IPS-NIHi7 (cell line): ENCODE data around the gene RNF169.
"Not testable (repeated sequence)": the region's sequence is repeated elsewhere in the genome, so short reads cannot be mapped to it uniquely, and the experiment has no call there.

Experiments
- DNase-seq: peaks from one replicate; pipeline ENCODE4 v3.0.0; 2012; ENCODE audit warnings: mixed read lengths; ENCODE audit errors: extremely low spot score

Gene RNF169

DNA sequence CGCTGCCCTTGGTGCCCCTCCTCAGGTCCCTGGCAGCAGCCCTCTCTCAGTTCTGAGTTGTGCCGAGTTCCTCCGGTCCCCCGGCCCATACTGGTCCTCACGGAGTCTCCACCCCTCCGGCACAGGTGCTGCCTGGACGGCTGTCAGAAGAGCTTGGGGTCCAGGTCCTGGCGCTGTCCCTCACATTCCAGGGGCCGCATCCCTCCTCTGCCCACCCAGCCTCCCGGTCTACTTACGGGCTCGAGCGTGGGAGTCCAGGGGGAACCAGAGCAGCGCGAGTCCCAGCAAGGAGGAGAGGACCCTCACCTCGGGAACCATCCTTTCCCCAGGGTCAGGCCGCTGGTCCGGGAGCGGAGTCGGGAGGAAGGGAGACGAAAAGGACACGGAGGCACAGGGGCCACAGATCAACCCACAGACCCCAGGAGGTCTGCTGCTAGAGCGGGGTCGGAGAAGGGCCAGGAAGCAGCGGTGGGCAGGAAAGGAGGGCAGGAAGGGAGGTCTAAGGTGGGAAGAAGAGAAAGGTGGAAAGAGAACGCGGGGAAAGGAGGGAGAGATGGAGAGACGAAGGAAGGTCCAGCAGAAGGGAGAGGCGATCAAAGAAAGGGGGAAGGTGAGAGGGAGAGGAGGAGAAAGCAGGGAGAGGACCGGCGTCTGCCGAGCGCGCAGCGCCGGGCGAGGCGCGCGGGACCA lies 17.9 kb upstream of the RNF169 start:
- DNase-seq: no peak

DNA sequence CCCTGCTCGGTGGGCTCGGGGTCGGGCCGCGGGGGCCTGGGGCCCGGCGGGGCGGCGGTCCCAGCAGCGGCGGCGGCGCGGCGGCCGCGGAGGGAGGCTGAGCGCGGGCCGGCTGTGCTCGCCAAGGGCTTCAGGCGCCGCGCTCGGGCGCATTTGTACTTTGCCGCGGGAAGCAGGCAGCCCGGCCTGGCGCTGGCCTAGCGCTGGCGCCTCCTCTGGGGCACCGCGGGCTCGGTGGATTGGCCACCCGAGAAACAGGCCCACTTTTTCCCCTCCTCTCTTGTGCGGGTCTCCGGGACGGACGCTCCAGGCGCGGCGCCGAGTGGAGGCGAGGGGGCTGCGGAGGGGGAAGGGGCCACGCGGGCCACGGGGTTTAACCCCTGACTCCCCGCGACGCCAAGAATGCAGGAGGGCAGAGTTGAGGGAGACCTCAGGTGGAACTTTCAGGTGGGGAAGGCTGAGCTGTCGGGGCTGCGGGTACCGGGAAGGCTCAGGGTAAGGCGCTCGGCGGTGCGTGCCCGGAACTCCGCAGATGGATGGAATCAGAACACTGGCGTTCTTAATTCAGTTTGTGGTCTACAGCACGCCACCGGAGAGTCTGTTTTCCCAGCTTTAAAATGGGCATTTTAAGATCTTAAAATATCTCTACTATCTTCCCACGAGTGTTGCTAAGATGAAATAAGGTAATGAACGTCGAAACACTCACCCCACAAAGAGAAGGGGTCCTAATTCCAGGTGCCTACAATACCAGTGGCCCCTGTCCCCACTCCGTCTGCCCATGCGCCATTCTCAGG lies 17.2 kb upstream of the RNF169 start, which contains the start of gene CHRDL2:
CHRDL2 (minus strand) TSS at position 126 of the 794 bp plus-strand sequence. CDS start 538 bp downstream, outside the sequence.
- DNase-seq: peak; percentile 58

DNA sequence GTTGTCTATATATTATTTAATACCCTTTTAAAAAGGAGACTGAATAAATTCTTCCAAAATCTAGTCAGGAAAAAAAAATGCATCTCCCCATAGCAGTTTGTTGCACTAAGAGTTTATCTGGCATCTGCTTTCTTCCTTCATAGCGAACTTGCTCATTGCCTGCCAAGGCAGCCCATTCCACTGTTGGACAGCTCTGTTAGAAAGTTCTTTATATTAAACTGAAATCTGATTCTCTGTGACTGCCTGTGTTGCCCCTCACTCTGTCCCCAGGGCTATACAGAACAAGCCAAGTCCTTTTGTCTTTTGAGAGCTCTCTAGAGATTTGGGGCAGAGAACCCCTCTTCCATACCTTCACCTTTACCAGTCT lies 14.1 kb upstream of the RNF169 start:
- DNase-seq: no peak

DNA sequence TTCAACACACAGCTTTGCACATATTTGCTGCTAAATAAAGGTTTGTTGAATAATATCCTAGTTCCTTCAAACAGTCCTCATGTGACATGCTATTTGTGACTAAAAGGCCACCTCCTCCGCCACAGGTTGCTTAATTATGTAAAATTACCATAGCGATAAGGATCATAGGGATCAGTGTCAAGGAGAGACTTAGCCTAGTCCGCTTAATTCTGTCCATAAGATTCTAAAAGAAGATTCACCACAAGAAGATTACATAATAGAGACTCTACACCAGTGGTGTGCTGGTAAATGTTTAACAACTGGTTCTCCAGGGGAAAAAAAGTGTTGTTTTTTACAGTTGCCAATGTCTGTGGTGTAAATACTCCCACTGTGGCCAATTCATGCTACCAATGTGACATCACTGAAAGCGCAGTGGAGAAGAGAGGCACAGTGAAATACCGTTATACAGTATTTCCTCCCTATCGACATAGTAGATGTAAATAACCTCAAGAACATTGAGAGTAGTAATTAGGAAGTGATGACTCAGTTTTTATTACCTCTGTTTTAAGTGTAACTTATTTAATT lies 13.2 kb upstream of the RNF169 start:
- DNase-seq: no peak

DNA sequence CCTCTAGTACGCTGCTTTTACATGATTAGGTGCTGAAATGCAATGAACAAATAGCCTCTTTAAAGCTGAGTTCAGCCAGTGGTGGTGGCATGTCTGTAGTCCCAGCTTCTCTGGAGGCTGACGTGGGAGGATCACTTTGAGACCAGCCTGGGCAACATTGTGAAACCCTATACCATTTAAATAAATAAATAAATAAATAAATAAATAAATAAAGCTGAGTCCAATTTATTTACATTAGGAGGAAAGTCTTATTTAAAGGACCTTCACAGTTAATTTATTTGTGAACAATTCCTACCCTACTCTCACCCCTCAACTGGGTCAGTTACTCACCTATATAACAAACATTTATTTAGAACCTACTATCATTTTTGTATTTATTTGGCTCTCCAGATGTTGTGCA lies 12.6 kb upstream of the RNF169 start:
- no peak for DNase-seq

DNA sequence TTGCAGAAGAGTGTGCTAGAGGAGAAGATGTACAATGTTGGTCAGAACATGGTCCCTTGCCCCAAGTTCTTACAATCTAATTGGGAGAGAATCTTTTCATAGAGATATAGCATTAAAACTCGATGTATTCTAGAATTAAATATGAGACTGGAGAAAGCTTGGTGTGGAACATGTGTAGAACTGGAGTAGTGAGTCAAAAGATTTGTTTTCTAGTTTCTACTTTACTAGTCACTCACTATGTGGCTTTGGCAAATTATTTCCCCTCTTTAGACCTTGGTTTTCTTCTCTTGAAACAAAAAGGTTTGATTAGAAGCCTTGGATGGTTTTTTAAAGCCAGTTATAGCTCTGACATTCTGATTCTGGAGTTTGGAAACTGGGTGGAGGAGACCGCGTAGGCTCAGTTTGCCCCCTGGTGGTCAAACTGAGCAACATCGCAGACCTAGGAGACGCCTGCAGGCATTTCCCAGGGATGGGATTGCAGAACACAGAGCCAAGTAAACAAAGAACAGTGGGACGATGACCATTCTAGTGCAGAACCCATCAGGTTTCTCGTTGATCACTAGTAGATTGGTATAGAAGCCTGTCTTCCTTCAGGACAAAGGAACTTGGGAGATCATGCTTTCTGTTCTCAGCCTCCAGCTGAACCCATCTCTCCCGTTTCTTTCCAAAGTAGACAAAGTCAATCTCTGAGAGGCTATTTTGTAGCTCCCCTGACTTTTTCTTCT lies 8.9 kb upstream of the RNF169 start:
- DNase-seq: peak; percentile 88

DNA sequence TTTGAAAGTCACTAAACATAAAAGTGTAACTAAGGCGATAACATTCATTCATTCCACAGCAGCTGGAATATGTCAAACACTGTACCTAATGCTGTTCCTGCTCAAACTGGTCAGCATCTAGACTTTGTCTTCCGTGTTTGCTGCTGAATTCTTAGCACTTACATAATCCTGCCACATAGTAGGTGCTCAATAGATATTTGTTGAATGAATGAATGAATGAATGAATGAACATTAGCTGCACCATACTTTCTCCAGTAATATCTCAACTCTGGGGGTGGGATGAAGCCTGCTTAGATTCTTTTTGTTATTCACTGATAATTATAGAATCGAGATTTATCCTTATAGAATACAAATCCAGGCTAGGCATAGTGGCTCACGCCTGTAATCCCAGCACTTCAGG lies 6.6 kb upstream of the RNF169 start:
- DNase-seq: no peak

DNA sequence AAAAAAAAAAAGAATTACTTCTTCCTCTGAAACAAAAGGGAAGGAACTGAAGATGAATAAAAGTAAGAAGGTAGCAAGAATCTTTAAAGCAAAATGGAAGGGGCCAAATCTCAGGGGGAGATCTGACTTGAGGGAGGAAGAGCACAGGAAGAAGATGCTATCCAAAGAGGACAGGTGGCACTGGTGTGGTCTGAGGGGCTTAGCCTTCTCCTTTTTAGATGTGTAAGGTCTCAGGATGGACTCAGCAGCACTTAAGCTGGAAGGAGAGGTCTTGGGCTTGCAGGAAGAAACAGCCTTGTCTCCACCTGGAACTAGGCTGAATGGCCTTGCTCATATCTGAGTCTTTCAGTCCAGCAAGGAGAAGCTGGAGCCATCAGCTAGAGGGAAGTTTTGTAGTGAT lies 5.0 kb upstream of the RNF169 start:
- DNase-seq: no peak

DNA sequence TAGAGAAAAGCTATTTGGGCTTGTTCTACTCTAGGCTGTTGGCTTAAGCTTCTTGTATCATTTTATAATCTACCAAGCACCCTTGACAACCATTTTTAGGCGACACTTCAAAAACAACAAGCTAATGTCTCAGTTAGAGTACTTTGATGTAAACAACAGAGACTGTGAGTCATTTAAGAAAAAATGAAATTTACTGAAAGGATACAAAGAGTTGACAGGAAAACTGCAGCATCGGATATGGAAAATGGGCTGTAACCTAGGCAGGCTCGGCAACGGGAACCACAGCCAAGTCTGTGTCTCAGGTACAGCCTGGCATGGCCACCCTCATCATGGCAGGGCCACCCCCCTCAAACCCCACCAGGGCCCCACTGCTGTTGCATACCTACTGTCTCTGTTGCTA lies 4.4 kb upstream of the RNF169 start:
- DNase-seq: no peak

DNA sequence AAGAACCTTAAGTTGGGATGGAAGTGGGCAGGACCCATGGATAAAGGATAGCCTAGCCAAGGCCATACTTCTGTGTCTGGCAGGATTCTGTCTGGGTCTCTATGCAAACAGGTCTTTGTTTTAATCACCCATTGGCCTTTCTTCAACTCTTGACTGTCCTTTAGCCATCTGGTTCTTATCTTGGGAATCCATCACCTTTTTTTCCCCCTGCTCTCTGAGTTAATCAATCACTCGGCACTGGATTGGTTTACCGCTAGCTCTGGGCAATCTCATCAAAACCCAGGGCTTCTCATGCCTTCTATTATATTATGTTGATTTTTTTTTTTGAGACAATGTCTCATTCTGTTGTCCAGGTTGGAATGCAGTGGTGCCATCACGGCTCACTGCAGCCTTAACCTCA lies 1.8 kb upstream of the RNF169 start:
- no peak for DNase-seq

DNA sequence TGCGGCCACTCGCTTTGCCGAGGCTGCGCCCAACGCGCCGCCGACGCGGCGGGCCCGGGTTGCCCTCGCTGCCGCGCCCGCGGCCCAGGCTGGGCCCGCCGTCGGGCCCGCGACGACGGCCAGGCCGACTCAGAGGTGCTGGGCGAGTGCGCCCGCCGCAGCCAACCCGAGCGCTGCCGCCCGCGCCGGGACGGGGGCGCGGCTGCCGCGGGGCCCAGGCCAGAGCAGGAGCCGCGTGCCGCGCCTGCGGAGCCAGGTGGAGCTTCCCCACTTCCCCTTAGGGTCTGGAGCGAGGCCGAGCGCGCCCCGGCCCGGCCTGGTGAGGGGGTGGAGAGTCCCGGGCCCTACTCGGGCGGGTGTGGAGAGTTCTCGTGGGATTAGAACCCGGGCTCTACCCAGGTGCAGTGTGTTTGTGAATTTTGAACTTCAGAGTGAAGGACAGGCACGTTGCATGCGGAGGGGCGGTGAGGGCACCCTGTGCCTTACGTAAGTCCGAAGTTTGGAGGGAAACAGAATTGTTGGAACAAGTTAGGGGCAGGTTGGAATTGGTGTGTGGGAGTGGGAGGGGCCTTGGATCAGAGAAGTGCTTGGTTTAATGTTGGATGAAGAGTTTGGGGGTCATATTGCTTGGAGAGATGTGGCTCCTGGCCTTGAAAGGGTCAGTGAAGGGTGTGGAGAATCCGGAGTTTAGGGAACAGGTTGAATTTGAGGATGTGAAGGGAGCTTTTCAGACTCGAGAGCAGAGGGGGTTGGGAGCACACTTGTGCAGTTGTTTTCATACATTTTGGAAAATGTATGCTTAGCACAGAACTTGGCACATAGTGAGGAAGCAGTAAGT lies 697 bp downstream of the RNF169 start:
- DNase-seq: peak; percentile 74

DNA sequence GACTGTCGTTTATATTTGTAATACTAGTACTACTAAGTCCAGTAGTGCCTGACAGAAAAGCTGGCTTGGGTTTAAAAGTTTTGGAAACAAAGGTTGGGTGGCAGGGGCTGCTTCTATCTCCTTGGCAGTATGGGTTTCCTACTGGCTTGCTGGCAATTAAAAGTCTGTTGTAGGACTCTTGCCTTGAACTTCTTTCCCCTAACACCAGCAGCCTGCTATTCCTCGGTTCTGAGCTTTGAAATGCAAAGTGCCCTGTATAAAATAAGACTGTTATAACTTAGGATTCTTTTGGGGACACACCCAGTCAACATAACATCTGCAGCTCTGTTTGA lies 1.3 kb downstream of the RNF169 start:
- DNase-seq: no peak

DNA sequence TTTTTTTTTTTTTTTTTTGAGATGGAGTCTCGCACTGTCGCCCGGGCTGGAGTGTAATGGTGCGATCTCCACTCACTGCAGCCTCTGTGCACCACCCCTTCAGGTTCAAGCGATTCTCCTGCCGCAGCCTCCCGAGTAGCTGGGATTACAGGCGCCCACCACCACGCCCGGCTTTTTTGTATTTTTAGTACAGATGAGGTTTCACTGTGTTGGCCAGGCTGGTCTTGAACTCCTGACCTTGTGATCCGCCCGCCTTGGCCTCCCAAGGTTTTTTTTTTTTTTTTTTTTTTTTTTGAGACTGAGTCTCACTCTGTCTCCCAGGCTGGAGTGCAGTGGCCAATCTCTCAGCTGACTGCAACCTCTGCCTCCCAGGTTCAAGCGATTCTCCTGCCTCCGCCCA lies 1.9 kb downstream of the RNF169 start:
- not testable (repeated sequence) for DNase-seq

DNA sequence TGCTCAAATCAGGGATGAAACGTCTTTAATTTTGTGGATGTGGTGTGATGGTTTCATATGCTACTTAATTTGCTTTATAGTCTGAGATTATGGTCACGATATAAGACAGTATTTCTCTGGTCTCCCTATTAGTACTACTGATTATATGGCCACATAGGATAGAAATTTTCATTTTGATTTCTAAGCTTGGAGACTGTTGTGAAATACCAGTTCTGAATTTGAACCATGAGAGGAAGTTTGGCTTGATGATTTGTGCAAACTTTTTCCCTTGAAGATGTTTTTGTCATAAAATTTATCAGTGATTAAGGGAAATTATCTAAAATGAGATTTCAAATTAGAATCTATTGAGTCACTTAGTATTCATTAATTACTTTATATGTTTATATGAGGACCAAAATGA lies 2.7 kb downstream of the RNF169 start:
- no peak for DNase-seq

DNA sequence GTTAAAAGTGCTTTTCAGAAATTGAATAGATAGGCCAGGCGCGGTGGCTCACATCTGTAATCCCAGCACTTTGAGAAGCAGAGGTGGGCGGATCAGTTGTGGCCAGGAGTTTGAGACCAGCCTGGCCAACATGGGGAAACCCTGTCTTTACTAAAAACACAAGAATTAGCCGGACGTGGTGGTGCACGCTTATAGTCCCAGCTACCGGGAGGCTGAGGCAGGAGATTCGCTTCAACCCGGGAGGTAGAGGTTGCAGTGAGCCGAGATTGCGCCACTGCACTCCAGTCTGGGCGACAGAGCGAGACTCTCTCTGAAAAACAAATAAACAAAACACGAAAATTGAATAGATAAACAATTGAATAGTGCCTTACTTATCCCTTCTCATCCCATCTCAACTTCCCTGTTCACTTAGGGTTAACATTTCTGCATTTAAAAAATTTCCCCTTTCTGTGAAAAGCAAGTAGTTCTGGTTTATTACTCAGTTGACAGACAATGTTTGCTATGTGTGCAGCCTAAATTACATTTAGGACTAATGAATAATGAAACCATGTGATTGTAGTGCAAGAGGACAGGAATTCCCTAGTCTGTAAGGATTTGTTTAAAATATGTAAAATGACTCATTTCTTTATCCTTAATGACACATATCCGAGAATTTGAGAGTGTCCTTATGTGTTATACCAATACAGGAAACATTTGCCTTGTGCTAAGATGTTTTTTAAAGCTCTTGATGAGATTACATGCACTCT lies 6.0 kb downstream of the RNF169 start:
- DNase-seq: no peak

DNA sequence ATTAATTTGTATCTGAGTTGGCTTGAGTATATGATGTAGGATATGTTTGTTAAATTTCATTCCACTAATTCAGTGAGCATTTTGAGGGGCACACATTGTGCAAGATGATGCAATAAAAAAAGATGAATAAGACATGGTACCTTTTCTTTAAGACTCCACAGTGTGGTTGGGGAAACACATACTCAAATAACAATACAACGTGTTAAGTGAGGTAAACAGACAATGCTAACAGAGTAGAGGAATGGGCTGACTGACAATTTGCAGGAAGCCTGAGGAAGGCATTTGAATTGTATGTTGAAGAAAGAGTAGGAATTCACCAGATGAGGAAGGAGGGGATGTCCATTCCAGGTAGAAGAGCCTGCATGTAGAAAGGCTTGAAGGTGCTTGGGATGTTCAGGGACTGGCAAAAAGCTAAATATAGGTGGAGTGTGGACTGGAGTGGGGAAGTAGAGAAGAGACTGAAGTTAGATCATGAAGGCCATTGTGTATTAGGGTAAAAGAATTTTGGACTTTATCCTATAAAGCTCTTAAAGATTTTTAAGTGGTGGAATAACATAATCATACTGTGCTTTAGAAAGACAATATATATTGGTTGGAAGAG lies 6.8 kb downstream of the RNF169 start:
- peak; percentile 48 for DNase-seq

DNA sequence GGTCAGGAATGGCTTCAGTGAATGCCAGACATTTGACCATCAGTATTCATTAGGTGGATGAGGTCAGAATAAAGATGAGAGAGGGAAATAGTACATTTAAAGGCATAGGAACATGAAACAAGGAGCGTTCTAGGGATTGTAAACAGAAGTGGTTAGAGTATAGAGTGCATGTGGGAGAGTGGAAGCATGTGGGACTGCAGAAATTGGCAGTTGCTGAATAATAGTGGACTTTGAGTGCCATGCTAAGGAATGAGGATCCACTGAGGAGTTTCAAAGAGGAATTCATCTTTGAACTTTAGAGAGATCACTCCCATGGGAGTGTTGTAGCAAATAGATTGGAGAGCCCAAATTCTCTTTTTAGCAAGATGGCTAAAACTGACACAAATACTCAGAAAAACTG lies 7.9 kb downstream of the RNF169 start:
- DNase-seq: no peak

DNA sequence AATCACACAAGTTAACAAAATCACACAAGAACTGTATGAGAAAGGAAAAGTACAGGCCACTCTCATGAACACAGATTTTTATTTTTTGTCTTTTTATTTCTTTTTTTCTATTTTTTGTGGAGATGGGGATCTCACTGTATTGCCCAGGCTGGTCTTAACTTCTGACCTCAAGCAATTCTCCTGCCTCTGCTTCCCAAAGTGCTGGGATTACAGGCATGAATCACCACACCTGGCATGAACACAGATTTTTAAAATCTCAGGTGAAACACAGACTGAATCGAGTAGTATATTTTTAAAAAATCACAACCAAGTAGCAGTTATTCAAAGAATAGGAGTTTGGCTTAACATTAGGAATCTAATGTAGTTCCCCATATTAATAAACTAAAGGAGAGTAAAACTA lies 18.3 kb downstream of the RNF169 start:
- DNase-seq: no peak

DNA sequence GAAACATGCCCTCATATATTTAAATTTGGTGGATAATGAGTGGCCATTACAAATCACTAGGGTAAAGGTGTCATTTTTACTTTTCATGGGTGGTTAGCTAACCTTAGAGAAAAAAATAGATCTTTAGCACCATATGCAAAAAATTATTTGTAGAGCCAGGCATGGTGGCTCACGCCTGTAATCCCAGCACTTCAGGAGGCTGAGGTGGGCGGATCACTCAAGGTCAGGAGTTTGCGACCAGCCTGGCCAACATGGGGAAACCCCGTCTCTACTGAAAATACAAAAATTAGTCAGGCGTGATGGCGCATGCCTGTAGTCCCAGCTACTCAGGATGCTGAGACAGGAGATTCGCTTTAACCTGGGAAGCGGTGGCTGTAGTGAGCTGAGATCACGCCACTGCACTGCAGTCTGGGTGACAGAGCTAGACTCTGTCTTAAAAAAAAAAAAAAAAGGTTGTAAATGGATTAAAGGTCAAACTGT lies 19.6 kb downstream of the RNF169 start:
- DNase-seq: not testable (repeated sequence)

DNA sequence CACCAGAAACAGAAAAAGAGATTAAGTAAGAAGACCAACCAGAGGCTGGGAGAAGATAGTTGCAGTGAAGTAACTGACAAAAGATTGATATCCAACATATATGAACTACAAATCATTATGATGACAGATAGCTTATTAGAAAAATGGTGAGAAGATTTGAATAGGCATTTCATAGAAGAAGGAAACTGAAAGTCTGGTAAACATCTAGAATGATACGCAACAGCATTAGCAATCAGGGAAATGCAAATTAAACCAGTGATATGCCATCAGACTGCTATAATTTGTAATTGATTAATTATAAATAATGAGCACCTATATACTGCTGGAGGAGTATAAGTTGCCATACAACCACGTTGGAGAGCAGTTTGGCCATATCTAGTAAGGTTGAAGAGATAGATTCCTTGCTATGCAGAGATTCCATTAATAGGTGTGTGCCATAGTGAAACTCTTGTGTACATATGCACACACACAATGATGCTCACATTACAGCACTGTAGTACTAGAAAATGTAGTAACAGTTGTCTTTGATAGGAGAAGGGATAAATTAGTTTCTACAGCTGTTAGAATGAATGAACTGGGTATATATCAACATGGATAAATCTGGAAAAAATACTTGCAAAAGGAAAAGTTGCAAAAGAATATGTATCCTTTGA lies 20.5 kb downstream of the RNF169 start:
- DNase-seq: no peak
